ENCODE results near the gene FAM89B.
A peak's percentile ranks its signal among the peaks of the same experiment; 100 is the strongest.

FAM89B gene

GRCh38 chr11:65556470-65557279 lies 15.7 kb upstream of the FAM89B start:
- H4K20me1 ChIP-seq = peaks cover 0 to 25% (median 13%) of the 10 kb centered on the region in 11 experiments; a peak in 10 of 22 replicates
- H3K4me1 ChIP-seq = peaks cover 78 to 90% (median 89%) of the 10 kb centered on the region in 10 experiments
- peak overlapping the region; percentile 76 to 91 (median 86); a peak in 21 of 22 replicates for H3K9ac ChIP-seq

GRCh38 chr11:65557280-65558001 lies 14.9 kb upstream of the FAM89B start:
- H3K4me3 ChIP-seq = peak overlapping the region; percentile 49 to 75 (median 62)
- no peaks in the 10 kb centered on the region for H3K9me3 ChIP-seq (replicated peaks in 1 of 11)
- H4K20me1 ChIP-seq = peaks cover 0 to 18% (median 5%) of the 10 kb centered on the region in 11 experiments; a peak in 8 of 22 replicates
- H3K36me3 ChIP-seq = 0 out of 22 replicates have a peak, but pooled peaks cover 0 to 4% (median 0%) of the 10 kb centered on the region in 11 experiments
- H3K27me3 ChIP-seq = no peaks in the 10 kb centered on the region
- TF ChIP-seq Cebpa-rat (IDR thresholded peaks at IDR 0.05) = no peak
- H3K4me2 ChIP-seq = peak overlapping the region; percentile 89 to 100 (median 99)
- H3K9ac ChIP-seq = peak overlapping the region; percentile 76 to 91 (median 86)
- peak overlapping the region; percentile 73 to 93 (median 87); a peak in 20 of 22 replicates for H3K27ac ChIP-seq
- H3K4me1 ChIP-seq = peaks cover 70 to 88% (median 84%) of the 10 kb centered on the region in 10 experiments

More at GRCh38 chr11:65556470-65557279, 15.7 kb upstream of the FAM89B start:
- Histone ChIP-seq H3K27ac (peak overlapping the region; percentile 73 to 93 (median 87); a peak in 20 of 22 replicates), H3K4me3 (peak overlapping the region; percentile 49 to 75 (median 62)), H3K4me2 (peak overlapping the region; percentile 89 to 100 (median 99)), H3K9me3 (replicated peaks in 1 of 11) (no peaks in the 10 kb centered on the region), H3K27me3 (no peaks in the 10 kb centered on the region), H3K36me3 (peaks cover 0 to 10% (median 2%) of the 10 kb centered on the region in 11 experiments; a peak in 9 of 22 replicates)
- no peak; a peak in 2 of 22 replicates for TF ChIP-seq Cebpa-rat (IDR thresholded peaks at IDR 0.05)

- Histone ChIP-seq H3K36me3 (0 out of 22 replicates have a peak, but pooled peaks cover 0 to 4% (median 0%) of the 10 kb centered on the region in 11 experiments), H3K9ac (peak within 1 kb of the TSS; percentile 76 to 91 (median 86)), H3K4me1 (peaks cover 63 to 86% (median 79%) of the 10 kb centered on the region in 10 experiments), H3K9me3 (replicated peaks in 1 of 11) (no peaks in the 10 kb centered on the region), H3K4me3 (peak within 1 kb of the TSS; percentile 49 to 75 (median 62)), H4K20me1 (peaks cover 0 to 12% (median 0%) of the 10 kb centered on the region in 11 experiments; a peak in 5 of 22 replicates), H3K27me3 (no peaks in the 10 kb centered on the region), H3K27ac (peak within 1 kb of the TSS; percentile 73 to 93 (median 87); a peak in 21 of 22 replicates), H3K4me2 (peak within 1 kb of the TSS; percentile 89 to 100 (median 99))
- no peak for TF ChIP-seq Cebpa-rat (IDR thresholded peaks at IDR 0.05)
These were observed 14.1 kb upstream of the FAM89B start, which contains the start of gene LTBP3 for GRCh38 chr11:65558002-65558929. Gene LTBP3 (minus strand): TSS chr11:65558359. CDS start chr11:65557959, 400 bp downstream.

GRCh38 chr11:65558930-65559509 lies 13.3 kb upstream of the FAM89B start:
- Histone ChIP-seq H3K36me3 (0 out of 22 replicates have a peak, but pooled peaks cover 0 to 1% (median 0%) of the 10 kb centered on the region in 11 experiments), H4K20me1 (peaks cover 0 to 12% (median 0%) of the 10 kb centered on the region in 11 experiments; a peak in 5 of 22 replicates), H3K27me3 (no peaks in the 10 kb centered on the region), H3K27ac (peak overlapping the region; percentile 73 to 93 (median 87); a peak in 21 of 22 replicates), H3K9me3 (replicated peaks in 1 of 11) (no peaks in the 10 kb centered on the region), H3K9ac (peak overlapping the region; percentile 76 to 91 (median 86)), H3K4me3 (peak overlapping the region; percentile 49 to 75 (median 62)), H3K4me2 (peak overlapping the region; percentile 89 to 100 (median 99)), H3K4me1 (peaks cover 62 to 87% (median 79%) of the 10 kb centered on the region in 10 experiments)
- TF ChIP-seq Cebpa-rat (IDR thresholded peaks at IDR 0.05) = no peak

GRCh38 chr11:65559535-65559934 lies 12.8 kb upstream of the FAM89B start:
- no peaks in the 10 kb centered on the region for H3K27me3 ChIP-seq
- H3K4me3 ChIP-seq = peak overlapping the region in 2 of 10 experiments; percentile 63 to 69; a peak in 3 of 20 replicates
- no peaks in the 10 kb centered on the region for H3K9me3 ChIP-seq (replicated peaks in 1 of 11)
- peak overlapping the region; percentile 89 to 100 (median 99); a peak in 20 of 22 replicates for H3K4me2 ChIP-seq
- H3K27ac ChIP-seq = peak overlapping the region in 9 of 11 experiments; percentile 83 to 93 (median 89); a peak in 17 of 22 replicates
- peaks cover 0 to 12% (median 0%) of the 10 kb centered on the region in 11 experiments; a peak in 5 of 22 replicates for H4K20me1 ChIP-seq
- no peaks in the 10 kb centered on the region for H3K36me3 ChIP-seq
- peak overlapping the region; percentile 76 to 91 (median 86); a peak in 17 of 22 replicates for H3K9ac ChIP-seq
- peaks cover 62 to 87% (median 79%) of the 10 kb centered on the region in 10 experiments for H3K4me1 ChIP-seq
- no peak for TF ChIP-seq Cebpa-rat (IDR thresholded peaks at IDR 0.05)

GRCh38 chr11:65559951-65560537 lies 12.3 kb upstream of the FAM89B start:
- Histone ChIP-seq H3K4me3 (no peak overlapping the region), H3K9me3 (replicated peaks in 1 of 11) (no peaks in the 10 kb centered on the region), H3K4me2 (peak overlapping the region; percentile 6 to 100 (median 99); a peak in 20 of 22 replicates), H3K27ac (peak overlapping the region in 7 of 11 experiments; percentile 18 to 93 (median 89); a peak in 9 of 22 replicates), H3K36me3 (no peaks in the 10 kb centered on the region), H3K4me1 (peaks cover 62 to 87% (median 79%) of the 10 kb centered on the region in 10 experiments), H3K27me3 (no peaks in the 10 kb centered on the region), H4K20me1 (peaks cover 0 to 9% (median 0%) of the 10 kb centered on the region in 11 experiments; a peak in 5 of 22 replicates), H3K9ac (peak overlapping the region in 8 of 11 experiments; percentile 85 to 91 (median 88); a peak in 10 of 22 replicates)
- TF ChIP-seq Cebpa-rat (IDR thresholded peaks at IDR 0.05) = no peak
